ENCODE data around the gene SGCG.
"Not testable (repeated sequence)": the region's sequence is repeated elsewhere in the genome, so short reads cannot be mapped to it uniquely, and the experiment has no call there.

Gene SGCG

GRCh38 chr13:23212671-23213070, 31.9 kb downstream of the SGCG start:
- no peak for DNase-seq (ENCODE audit: low read depth)

GRCh38 chr13:23231241-23231640, 50.5 kb downstream of the SGCG start:
- no peak for DNase-seq (ENCODE audit: low read depth)

GRCh38 chr13:23235994-23236393, 55.2 kb downstream of the SGCG start:
- DNase-seq (ENCODE audit: low read depth), result no peak

GRCh38 chr13:23243066-23243465, 62.3 kb downstream of the SGCG start:
- DNase-seq (ENCODE audit: low read depth), result no peak

DNA sequence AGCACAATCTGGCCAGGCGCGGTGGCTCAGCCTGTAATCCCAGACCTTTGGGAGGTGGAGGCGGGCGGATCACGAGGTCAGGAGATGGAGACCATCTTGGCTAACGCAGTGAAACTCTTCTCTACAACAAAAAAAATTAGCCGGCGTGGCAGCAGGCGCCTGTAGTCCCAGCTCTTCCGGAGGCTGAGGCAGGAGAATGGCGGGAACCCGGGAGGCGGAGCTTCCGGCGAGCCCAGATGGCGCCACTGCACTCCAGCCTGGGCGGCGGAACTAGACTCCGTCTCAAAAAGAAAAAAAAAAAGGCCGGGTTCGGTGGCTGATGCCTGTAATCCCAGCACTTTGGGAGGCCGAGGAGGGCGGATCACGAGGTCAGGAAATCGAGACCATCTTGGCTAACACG, 67.6 kb downstream of the SGCG start:
- DNase-seq (ENCODE audit: low read depth), result not testable (repeated sequence)

- no peak for DNase-seq (ENCODE audit: low read depth)
Measured at GRCh38 chr13:23254506-23254905, 73.7 kb downstream of the SGCG start.

- no peak for DNase-seq (ENCODE audit: low read depth)
Measured at GRCh38 chr13:23267571-23267970, 86.8 kb downstream of the SGCG start.

- DNase-seq (ENCODE audit: low read depth), result no peak
Measured at GRCh38 chr13:23268441-23268840, 87.7 kb downstream of the SGCG start.

DNA sequence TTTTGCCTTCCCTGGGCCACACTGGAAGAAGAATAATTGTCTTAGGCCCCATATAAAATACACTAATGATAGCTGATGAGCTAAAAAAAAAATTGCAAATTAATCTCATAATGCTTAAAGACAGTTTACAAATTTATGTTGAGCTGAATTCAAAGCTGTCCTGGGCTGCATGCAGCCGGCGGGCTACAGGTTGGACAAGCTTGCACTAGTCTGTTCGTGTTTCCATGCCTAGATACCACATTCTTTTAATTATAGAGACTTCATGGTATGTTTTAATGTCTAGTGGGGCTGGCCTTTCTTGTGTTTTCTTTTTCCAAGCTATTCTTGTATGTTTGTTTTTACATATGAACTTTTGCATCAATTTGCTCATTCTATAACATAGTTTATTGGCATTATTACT, 90.6 kb downstream of the SGCG start:
- DNase-seq (ENCODE audit: low read depth), result no peak

GRCh38 chr13:23273498-23273897, 92.7 kb downstream of the SGCG start:
- no peak for DNase-seq (ENCODE audit: low read depth)

- DNase-seq (ENCODE audit: low read depth), result no peak
Measured at GRCh38 chr13:23279321-23279720, 98.5 kb downstream of the SGCG start.

DNA sequence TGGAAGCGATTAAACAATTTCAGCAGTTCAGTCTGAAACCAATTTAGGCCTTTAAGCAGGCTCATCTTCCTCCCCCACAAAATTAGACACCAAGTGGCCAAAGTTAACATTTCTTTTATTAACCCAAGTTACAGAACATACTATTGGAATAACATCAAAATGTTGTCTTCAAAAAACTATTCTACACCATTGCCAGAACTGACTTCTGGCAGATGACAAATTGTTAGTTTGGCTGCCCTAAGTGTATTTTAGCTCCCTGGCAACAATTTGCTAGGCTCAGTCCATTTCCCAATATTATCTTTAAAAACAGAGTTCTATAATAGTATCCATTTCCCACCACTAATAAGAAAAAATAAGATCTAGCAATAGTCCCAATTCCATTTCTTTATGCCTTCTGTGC, 107.8 kb downstream of the SGCG start:
- DNase-seq (ENCODE audit: low read depth), result no peak

DNA sequence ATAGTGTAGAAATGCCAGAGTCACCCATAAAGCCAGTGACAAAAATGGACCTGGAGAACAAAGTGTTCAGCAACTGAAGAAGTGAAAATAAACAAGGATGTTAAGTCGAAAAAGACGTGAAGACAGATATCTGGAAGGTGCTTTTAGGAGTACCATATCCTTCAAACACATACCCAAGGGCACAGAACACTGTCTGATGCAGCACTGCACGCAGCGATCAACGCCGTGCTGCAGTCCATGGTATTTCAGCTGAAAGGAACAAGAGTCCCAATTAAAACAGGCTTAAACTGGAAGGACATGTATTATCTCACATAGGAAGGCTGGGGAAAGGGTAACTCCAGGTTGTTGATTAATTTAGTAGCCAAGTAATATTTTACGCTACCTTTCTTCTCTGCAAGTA, 108.2 kb downstream of the SGCG start:
- no peak for DNase-seq (ENCODE audit: low read depth)

DNA sequence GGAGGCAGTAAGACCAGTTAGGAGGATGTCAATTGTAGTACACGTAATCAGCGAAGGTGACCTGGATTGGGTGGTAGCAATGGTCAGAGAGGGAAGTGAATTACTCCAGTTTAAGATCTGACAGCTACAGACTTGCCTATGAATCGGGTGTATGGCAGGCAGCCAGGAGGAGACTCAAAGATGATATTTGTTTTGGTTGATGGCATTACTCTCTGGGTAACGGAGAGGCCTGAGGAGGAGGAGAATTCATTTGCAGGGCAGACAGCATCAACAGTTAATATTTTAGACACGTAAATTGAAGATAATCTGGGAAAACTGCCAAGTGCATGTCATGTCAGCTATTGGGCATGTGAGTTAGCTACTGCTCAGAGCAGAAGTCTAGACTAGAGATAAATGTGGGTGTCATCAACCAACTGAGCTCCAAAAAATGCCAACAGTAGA, 109.2 kb downstream of the SGCG start:
- no peak for DNase-seq (ENCODE audit: low read depth)

GRCh38 chr13:23292586-23292985, 111.8 kb downstream of the SGCG start:
- no peak for DNase-seq (ENCODE audit: low read depth)

- not testable (repeated sequence) for DNase-seq (ENCODE audit: low read depth)
Measured at GRCh38 chr13:23314837-23315236, 134.1 kb downstream of the SGCG start.

GRCh38 chr13:23319883-23320224, 139.1 kb downstream of the SGCG start:
- DNase-seq (ENCODE audit: low read depth), result no peak

GRCh38 chr13:23320926-23321534, 140.3 kb downstream of the SGCG start:
- DNase-seq (ENCODE audit: low read depth), result no peak

GRCh38 chr13:23321535-23322241, 140.9 kb downstream of the SGCG start:
- peak; percentile 56 for DNase-seq (ENCODE audit: low read depth)

- no peak for DNase-seq (ENCODE audit: low read depth)
Measured at GRCh38 chr13:23322353-23323336, 141.9 kb downstream of the SGCG start.

DNA sequence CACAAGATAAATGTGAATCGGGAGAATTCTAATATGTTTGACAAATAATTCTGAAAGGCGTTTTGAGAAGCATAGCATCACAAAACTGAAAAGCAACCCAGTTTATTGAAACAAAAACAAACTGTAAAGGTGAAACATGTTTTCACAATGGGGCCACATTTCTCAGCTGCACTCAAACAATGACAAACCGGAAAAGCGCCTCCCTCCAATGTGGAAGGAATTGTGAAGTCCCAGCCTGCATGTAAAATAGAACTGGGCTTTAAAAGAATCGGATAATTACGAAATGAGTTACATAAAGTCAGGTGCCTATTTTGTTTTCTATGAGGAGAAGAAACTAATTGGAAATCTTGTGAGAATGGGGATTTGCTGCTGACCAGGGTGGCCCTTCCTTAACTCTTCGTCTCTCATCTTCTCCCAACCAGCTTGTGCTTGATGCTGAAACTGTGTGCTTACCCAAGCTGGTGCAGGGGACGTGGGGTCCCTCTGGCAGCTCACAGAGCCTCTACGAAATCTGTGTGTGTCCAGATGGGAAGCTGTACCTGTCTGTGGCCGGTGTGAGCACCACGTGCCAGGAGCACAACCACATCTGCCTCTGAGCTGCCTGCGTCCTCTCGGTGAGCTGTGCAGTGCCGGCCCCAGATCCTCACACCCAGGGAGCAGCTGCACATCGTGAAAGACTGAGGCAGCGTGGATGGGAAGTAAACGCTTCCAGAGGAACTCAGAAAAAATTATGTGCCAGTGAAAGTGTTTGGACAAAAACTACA, 143.3 kb downstream of the SGCG start:
- DNase-seq (ENCODE audit: low read depth), result no peak

DNA sequence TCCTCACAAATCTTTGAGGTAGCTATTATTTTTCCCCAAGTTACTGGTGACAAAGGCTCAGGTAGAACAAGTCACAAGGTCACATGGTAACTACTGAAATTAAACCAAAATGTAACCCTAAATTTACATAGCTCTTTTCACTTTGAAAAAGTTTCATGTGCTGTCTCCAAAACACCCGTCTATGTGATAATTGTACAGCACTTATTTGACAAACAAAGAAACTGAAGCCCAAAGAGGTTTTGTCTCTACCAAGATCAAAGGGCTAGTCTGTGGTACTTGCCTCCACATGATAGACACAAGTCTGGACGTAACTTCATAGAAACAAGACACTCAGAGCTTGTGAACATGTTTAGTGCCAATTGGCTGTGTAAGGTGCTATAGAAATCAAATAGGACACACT, 144.4 kb downstream of the SGCG start:
- DNase-seq (ENCODE audit: low read depth), result no peak

Data from HS-5 (cell line).